Measurements from ENCODE around the gene TRIM38.

DNA sequence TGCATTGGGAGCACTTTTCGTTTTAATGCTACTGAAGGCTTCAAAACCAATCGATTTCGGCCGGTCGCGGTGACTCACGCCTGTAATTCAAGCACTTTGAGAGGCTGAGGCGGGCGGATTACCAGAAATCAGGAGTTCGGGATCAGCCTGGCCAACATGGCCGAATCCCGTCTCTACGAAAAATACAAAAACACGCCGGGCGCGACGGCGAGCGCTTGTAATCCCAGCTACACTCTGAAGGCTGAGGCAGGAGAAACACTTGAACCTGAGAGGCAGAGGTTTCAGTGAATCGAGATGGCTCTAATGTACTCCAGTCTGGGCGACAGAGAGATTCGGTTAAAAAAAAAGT is 58.4 kb downstream of the TRIM38 start:
- TF ChIP-seq, protein P1, sequence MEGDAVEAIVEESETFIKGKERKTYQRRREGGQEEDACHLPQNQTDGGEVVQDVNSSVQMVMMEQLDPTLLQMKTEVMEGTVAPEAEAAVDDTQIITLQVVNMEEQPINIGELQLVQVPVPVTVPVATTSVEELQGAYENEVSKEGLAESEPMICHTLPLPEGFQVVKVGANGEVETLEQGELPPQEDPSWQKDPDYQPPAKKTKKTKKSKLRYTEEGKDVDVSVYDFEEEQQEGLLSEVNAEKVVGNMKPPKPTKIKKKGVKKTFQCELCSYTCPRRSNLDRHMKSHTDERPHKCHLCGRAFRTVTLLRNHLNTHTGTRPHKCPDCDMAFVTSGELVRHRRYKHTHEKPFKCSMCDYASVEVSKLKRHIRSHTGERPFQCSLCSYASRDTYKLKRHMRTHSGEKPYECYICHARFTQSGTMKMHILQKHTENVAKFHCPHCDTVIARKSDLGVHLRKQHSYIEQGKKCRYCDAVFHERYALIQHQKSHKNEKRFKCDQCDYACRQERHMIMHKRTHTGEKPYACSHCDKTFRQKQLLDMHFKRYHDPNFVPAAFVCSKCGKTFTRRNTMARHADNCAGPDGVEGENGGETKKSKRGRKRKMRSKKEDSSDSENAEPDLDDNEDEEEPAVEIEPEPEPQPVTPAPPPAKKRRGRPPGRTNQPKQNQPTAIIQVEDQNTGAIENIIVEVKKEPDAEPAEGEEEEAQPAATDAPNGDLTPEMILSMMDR (IDR thresholded peaks at IDR 0.05), result no peak
- TF ChIP-seq POLR2A (IDR thresholded peaks at IDR 0.05) (no peak), POLR2AphosphoS5 (IDR thresholded peaks at IDR 0.05; ENCODE audit: insufficient read depth in 1 of 2, low read depth in 1 of 2) (no peak)
